GM11168 (cell line): Measurements from ENCODE around the gene LGALS9.

ENCODE experiments used
- in situ Hi-C: fragments of 300-500 bp; cut with MboI; formaldehyde crosslinking; loops from one replicate; pipeline ENCODE4 v1.12.0; 2022; ENCODE audit warnings: low sequenced_read_pairs; ENCODE audit not compliant: unreplicated experiment

The LGALS9 gene

GRCh38 chr17:27630607-27631410, at the start of gene LGALS9:
TSS of gene LGALS9 (plus strand) at chr17:27631188. CDS start at chr17:27631266, 78 bp downstream.
- in situ Hi-C loops: no loop called here

GRCh38 chr17:27582696-27583095, 48.3 kb upstream of the LGALS9 start:
- in situ Hi-C loops: no loop called here

DNA sequence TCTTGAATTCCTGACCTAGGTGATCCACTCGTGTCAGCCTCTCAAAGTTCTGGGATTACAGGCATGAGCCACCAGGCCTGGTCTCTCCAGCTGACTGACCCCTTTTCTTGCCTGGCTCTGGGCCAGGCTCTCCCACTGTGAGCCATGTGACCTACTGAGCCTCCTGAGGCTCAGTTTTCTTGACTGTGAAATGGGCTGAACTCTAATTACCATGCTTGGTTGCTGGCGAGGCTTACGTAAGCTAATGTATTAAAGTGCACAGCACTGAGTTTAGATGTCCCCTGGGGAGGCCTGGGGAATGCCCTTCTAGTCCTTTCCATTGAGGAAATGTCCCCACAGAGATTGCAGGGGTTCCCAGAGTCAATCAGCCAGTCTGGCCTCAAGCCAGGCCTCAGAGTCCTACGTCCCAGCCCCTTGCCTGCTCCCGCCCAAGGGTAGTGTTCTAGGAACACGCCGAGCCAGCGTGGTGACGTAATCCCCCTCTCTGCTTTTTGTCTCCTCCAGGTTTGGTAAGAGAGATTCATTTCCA, 45.8 kb upstream of the LGALS9 start:
- in situ Hi-C loops: no loop called here

- in situ Hi-C loops: no loop called here
Observed at GRCh38 chr17:27585792-27586191, 45.2 kb upstream of the LGALS9 start.

- in situ Hi-C loops: no loop called here
Observed at GRCh38 chr17:27586203-27586721, 44.7 kb upstream of the LGALS9 start.

DNA sequence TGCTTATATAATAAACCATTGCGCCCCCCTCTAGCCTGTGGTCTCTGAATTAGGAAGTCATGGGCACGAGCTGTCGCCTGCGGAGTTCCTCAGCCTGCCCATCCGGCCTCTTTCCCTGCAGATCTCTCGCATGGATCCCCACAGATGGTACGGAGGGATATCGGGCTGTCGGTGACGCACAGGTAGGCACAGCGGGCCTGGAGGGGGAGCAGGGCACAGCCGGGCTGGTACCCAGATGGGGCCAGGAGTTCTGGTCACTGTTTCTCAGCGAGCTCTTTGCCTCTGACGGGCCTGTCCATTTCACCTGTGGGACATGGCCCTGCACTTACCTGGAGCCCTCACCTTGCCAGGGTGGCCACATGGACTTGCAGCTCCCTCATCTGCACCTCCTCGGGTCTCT, 42.6 kb upstream of the LGALS9 start:
- in situ Hi-C loops: no loop called here

DNA sequence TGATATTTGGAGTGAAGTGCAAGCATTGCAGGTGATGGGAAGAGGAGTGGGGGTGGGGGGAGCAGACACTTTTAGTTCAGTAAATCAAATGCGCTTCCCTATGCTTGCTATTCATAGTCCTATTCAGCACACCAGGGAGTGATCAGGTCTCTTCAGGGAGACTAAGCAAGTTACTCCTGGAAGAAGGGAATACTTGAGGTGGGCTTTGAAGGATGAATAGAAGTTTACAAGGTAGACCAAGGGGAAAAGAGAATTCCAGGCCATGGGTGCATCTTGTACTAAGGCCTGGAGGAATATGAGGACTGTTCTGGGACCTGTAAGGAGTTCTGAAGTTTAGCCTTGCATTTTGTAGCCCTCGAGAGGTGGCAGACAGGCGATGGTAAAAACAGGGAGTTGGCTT, 40.1 kb upstream of the LGALS9 start:
- in situ Hi-C loops: no loop called here

DNA sequence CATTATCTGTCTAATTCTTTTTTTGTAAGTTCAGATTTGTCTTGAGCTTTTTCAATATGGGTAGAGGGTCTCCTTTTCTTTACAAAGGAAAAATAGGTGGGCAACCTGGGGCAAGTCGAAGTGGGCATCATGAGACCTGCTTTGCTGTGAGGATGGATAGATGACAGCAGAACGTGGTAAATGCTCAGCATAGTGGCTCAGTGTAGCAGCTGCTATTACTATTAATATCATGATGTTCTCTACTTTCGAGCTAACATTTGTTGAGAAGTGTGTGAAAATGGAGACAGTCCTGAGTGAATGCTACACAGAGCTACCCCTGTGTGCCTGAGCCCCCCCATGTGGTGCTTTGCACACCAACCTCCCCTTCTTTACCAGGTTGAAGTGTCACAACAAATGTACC, 39.0 kb upstream of the LGALS9 start:
- in situ Hi-C loops: no loop called here

DNA sequence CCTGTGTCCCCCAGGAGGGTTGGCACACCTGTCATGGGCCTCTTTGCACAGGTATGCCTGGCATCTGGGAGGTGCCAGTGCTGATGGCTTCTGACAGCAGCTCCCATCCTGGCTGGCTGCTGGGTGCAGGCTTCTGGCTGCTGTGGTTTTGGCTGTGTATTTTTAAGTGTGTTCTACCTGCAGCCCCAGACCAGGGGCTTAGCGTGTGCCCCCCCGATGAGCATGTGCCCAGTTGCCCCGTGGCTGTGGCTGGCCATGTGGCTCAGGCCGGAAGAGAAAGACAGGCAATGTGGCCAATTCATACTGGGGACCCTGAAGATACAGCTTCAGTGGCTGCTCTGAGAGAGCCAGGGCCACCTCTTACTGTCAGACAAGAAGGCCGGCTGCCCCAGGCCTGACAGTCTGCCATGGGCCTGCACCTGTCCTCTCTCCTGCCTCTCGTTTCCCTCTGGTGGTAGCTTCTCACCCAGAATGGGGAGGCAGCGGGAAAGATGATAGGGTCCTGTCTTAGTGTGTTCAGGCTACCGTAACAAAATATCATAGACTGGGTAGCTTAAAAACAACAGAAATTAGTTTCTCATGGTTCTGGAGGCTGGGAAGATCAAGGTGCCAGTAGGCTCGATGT, 37.6 kb upstream of the LGALS9 start:
- in situ Hi-C loops: no loop called here

DNA sequence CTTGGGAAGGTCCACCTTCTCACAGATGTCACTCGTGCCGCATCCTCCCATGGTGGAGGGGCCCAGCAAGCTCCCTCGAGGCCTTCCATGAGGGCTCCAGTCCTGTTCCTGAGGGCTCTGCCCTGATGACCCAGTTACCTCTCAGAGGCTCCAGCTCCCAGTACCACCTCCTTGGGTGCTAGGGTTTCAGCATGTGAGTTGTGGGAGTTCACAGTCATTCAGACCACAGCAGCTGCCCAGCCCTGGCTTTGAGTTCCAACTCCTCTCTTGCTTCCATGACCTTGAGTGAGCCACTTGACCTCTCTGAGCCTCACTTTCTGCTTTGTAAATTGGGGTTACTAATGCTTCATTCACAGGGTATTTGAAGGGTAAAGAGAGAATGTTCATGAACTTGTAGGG, 37.1 kb upstream of the LGALS9 start:
- in situ Hi-C loops: no loop called here

GRCh38 chr17:27595208-27595607, 35.8 kb upstream of the LGALS9 start:
- in situ Hi-C loops: loop anchor here (5.0 kb wide), 1 partner anchor 348 kb away; no protein-coding TSS in a partner anchor

- in situ Hi-C loops: loop anchor here (5.0 kb wide), 1 partner anchor 349 kb away; no protein-coding TSS in a partner anchor
Observed at GRCh38 chr17:27596096-27596495, 34.9 kb upstream of the LGALS9 start.

GRCh38 chr17:27596566-27597187, 34.3 kb upstream of the LGALS9 start:
- in situ Hi-C loops: loop anchor here (5.0 kb wide), 1 partner anchor 349 kb away; no protein-coding TSS in a partner anchor

DNA sequence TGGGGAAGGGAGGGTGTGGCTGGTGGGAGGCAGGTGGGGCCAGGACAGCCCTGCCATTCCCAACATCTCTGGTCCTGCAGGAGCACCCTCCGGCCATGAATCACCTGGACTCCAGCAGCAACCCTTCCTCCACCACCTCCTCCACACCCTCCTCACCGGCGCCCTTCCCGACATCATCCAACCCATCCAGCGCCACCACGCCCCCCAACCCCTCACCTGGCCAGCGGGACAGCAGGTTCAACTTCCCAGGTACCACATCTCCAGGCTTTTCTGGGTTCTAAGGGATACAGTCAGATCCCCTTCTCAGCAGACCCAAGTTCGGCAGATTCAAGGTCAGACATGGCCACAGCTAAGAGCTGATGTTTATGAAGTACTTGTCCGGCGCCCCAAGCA, 33.8 kb upstream of the LGALS9 start:
- in situ Hi-C loops: loop anchor here (5.0 kb wide), 1 partner anchor 350 kb away; no protein-coding TSS in a partner anchor

DNA sequence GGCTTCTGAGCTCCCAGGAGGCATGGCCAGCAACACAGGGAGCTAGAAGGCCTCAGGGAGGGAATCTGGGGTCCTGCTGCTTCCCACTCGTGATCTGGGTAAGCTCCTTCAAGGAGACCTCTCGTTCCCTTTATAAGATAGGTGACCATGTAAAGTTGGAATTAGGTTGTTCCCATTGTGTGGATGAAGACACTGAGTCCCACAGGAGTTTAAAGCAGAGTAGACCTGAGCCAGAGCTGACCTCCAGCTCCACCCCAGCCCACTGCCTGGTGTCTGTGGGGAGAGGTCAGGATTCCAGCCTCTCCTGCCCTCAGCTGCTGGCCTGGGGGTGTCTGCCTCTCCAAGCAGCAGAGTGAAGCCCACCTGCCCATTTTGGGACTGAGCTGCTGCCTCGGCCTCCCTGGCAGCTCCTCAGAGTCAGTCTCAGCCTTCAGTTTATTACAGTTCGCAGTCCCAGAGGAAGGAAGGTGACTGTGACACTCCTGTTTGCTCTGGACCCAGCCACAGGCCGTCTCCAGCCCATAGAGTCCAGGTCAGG, 33.1 kb upstream of the LGALS9 start:
- in situ Hi-C loops: loop anchor here (5.0 kb wide), 1 partner anchor 351 kb away; no protein-coding TSS in a partner anchor

- in situ Hi-C loops: loop anchor here (5.0 kb wide), 1 partner anchor 351 kb away; no protein-coding TSS in a partner anchor
Observed at GRCh38 chr17:27598337-27599050, 32.5 kb upstream of the LGALS9 start.

- in situ Hi-C loops: no loop called here
Observed at GRCh38 chr17:27600471-27600870, 30.5 kb upstream of the LGALS9 start.

- in situ Hi-C loops: no loop called here
Observed at GRCh38 chr17:27601069-27601974, 29.7 kb upstream of the LGALS9 start.

DNA sequence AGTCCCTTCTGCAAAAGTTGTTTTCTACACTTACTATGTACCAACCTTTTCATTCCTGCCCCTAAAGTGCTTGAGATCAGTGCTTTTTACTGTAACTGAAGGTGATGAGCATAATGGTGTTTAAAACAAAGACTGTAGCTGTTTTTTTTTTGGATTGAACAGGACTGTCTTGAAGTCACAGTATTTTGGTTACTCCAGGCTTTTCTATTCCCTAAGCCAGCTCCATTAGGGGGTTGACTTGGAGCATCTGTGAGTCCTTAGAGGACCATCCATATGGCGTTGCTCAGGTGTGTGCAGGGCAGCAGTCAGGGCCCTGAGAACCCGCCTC, 29.0 kb upstream of the LGALS9 start:
- in situ Hi-C loops: no loop called here
